ENCODE data around the gene MIA2.
"Not testable (repeated sequence)": the region's sequence is repeated elsewhere in the genome, so short reads cannot be mapped to it uniquely, and the experiment has no call there.

MIA2 gene

GRCh38 chr14:39219075-39219499, 14.6 kb upstream of the MIA2 start:
- H3K9me3 ChIP-seq (ENCODE audit: low read length) = no peaks in the 10 kb centered on the region
- no peak overlapping the region for H3K4me3 ChIP-seq (ENCODE audit: low read length)
- no peak overlapping the region for H2AFZ ChIP-seq (ENCODE audit: low read depth, low read length)
- H3K36me3 ChIP-seq (ENCODE audit: insufficient read depth, low read length) = no peaks in the 10 kb centered on the region
- H3K4me1 ChIP-seq (ENCODE audit: insufficient read depth, low read length) = no peaks in the 10 kb centered on the region
- H3K27me3 ChIP-seq (ENCODE audit: insufficient read depth, low read length) = no peaks in the 10 kb centered on the region

GRCh38 chr14:39220473-39220872, 13.2 kb upstream of the MIA2 start:
- not testable (repeated sequence) for H3K27me3 ChIP-seq (ENCODE audit: insufficient read depth, low read length); H3K36me3 ChIP-seq (ENCODE audit: insufficient read depth, low read length); H3K9me3 ChIP-seq (ENCODE audit: low read length); H3K4me1 ChIP-seq (ENCODE audit: insufficient read depth, low read length); H2AFZ ChIP-seq (ENCODE audit: low read depth, low read length); H3K4me3 ChIP-seq (ENCODE audit: low read length)

- H3K36me3 ChIP-seq (ENCODE audit: insufficient read depth, low read length) = no peaks in the 10 kb centered on the region
- no peaks in the 10 kb centered on the region for H3K9me3 ChIP-seq (ENCODE audit: low read length)
- H3K4me1 ChIP-seq (ENCODE audit: insufficient read depth, low read length) = no peaks in the 10 kb centered on the region
- H2AFZ ChIP-seq (ENCODE audit: low read depth, low read length) = no peak overlapping the region
- H3K4me3 ChIP-seq (ENCODE audit: low read length) = no peak overlapping the region
- H3K27me3 ChIP-seq (ENCODE audit: insufficient read depth, low read length) = no peaks in the 10 kb centered on the region
Measured at GRCh38 chr14:39228044-39228443, 5.7 kb upstream of the MIA2 start.

GRCh38 chr14:39228509-39229221, 5.0 kb upstream of the MIA2 start:
- no peaks in the 10 kb centered on the region for H3K4me1 ChIP-seq (ENCODE audit: insufficient read depth, low read length)
- H3K36me3 ChIP-seq (ENCODE audit: insufficient read depth, low read length) = no peaks in the 10 kb centered on the region
- H2AFZ ChIP-seq (ENCODE audit: low read depth, low read length) = no peak overlapping the region
- H3K9me3 ChIP-seq (ENCODE audit: low read length) = no peaks in the 10 kb centered on the region
- no peak overlapping the region for H3K4me3 ChIP-seq (ENCODE audit: low read length)
- H3K27me3 ChIP-seq (ENCODE audit: insufficient read depth, low read length) = no peaks in the 10 kb centered on the region

GRCh38 chr14:39229222-39229543, 4.5 kb upstream of the MIA2 start:
- H3K36me3 ChIP-seq (ENCODE audit: insufficient read depth, low read length) = no peaks in the 10 kb centered on the region
- H3K27me3 ChIP-seq (ENCODE audit: insufficient read depth, low read length) = no peaks in the 10 kb centered on the region
- no peak overlapping the region for H2AFZ ChIP-seq (ENCODE audit: low read depth, low read length)
- H3K4me3 ChIP-seq (ENCODE audit: low read length) = no peak overlapping the region
- H3K4me1 ChIP-seq (ENCODE audit: insufficient read depth, low read length) = no peaks in the 10 kb centered on the region
- H3K9me3 ChIP-seq (ENCODE audit: low read length) = no peaks in the 10 kb centered on the region

GRCh38 chr14:39229601-39230110, 4.1 kb upstream of the MIA2 start:
- H3K9me3 ChIP-seq (ENCODE audit: low read length) = no peaks in the 10 kb centered on the region
- H3K4me3 ChIP-seq (ENCODE audit: low read length) = no peak overlapping the region
- no peaks in the 10 kb centered on the region for H3K4me1 ChIP-seq (ENCODE audit: insufficient read depth, low read length)
- no peak overlapping the region for H2AFZ ChIP-seq (ENCODE audit: low read depth, low read length)
- no peaks in the 10 kb centered on the region for H3K27me3 ChIP-seq (ENCODE audit: insufficient read depth, low read length)
- no peaks in the 10 kb centered on the region for H3K36me3 ChIP-seq (ENCODE audit: insufficient read depth, low read length)

GRCh38 chr14:39230416-39231035, 3.2 kb upstream of the MIA2 start:
- no peak overlapping the region for H2AFZ ChIP-seq (ENCODE audit: low read depth, low read length)
- no peaks in the 10 kb centered on the region for H3K9me3 ChIP-seq (ENCODE audit: low read length)
- H3K4me3 ChIP-seq (ENCODE audit: low read length) = no peak overlapping the region
- H3K4me1 ChIP-seq (ENCODE audit: insufficient read depth, low read length) = no peaks in the 10 kb centered on the region
- H3K36me3 ChIP-seq (ENCODE audit: insufficient read depth, low read length) = no peaks in the 10 kb centered on the region
- no peaks in the 10 kb centered on the region for H3K27me3 ChIP-seq (ENCODE audit: insufficient read depth, low read length)

GRCh38 chr14:39231751-39232553, 1.8 kb upstream of the MIA2 start:
- not testable (repeated sequence) for H3K4me3 ChIP-seq (ENCODE audit: low read length); H3K4me1 ChIP-seq (ENCODE audit: insufficient read depth, low read length); H3K9me3 ChIP-seq (ENCODE audit: low read length); H2AFZ ChIP-seq (ENCODE audit: low read depth, low read length); H3K36me3 ChIP-seq (ENCODE audit: insufficient read depth, low read length); H3K27me3 ChIP-seq (ENCODE audit: insufficient read depth, low read length)

- H3K4me1 ChIP-seq (ENCODE audit: insufficient read depth, low read length) = no peaks in the 10 kb centered on the region
- H2AFZ ChIP-seq (ENCODE audit: low read depth, low read length) = no peak overlapping the region
- no peaks in the 10 kb centered on the region for H3K9me3 ChIP-seq (ENCODE audit: low read length)
- no peak overlapping the region for H3K4me3 ChIP-seq (ENCODE audit: low read length)
- H3K27me3 ChIP-seq (ENCODE audit: insufficient read depth, low read length) = no peaks in the 10 kb centered on the region
- no peaks in the 10 kb centered on the region for H3K36me3 ChIP-seq (ENCODE audit: insufficient read depth, low read length)
Measured at GRCh38 chr14:39232554-39233415, 930 bp upstream of the MIA2 start.

GRCh38 chr14:39234986-39235385, 1.3 kb downstream of the MIA2 start:
- H3K4me1 ChIP-seq (ENCODE audit: insufficient read depth, low read length); H3K9me3 ChIP-seq (ENCODE audit: low read length); H2AFZ ChIP-seq (ENCODE audit: low read depth, low read length); H3K4me3 ChIP-seq (ENCODE audit: low read length); H3K27me3 ChIP-seq (ENCODE audit: insufficient read depth, low read length); H3K36me3 ChIP-seq (ENCODE audit: insufficient read depth, low read length): not testable (repeated sequence)

GRCh38 chr14:39235466-39235865, 1.8 kb downstream of the MIA2 start:
- H3K4me3 ChIP-seq (ENCODE audit: low read length); H2AFZ ChIP-seq (ENCODE audit: low read depth, low read length); H3K36me3 ChIP-seq (ENCODE audit: insufficient read depth, low read length); H3K4me1 ChIP-seq (ENCODE audit: insufficient read depth, low read length); H3K9me3 ChIP-seq (ENCODE audit: low read length); H3K27me3 ChIP-seq (ENCODE audit: insufficient read depth, low read length): not testable (repeated sequence)

- Histone ChIP-seq H3K27me3 (ENCODE audit: insufficient read depth, low read length) (no peaks in the 10 kb centered on the region), H3K9me3 (ENCODE audit: low read length) (no peaks in the 10 kb centered on the region), H3K36me3 (ENCODE audit: insufficient read depth, low read length) (no peaks in the 10 kb centered on the region), H3K4me3 (ENCODE audit: low read length) (no peak overlapping the region), H2AFZ (ENCODE audit: low read depth, low read length) (no peak overlapping the region), H3K4me1 (ENCODE audit: insufficient read depth, low read length) (no peaks in the 10 kb centered on the region)
Measured at GRCh38 chr14:39240769-39241168, 7.1 kb downstream of the MIA2 start.

GRCh38 chr14:39241637-39242036, 7.9 kb downstream of the MIA2 start:
- no peaks in the 10 kb centered on the region for H3K36me3 ChIP-seq (ENCODE audit: insufficient read depth, low read length)
- H3K9me3 ChIP-seq (ENCODE audit: low read length) = no peaks in the 10 kb centered on the region
- no peaks in the 10 kb centered on the region for H3K4me1 ChIP-seq (ENCODE audit: insufficient read depth, low read length)
- H3K4me3 ChIP-seq (ENCODE audit: low read length) = no peak overlapping the region
- H3K27me3 ChIP-seq (ENCODE audit: insufficient read depth, low read length) = no peaks in the 10 kb centered on the region
- H2AFZ ChIP-seq (ENCODE audit: low read depth, low read length) = no peak overlapping the region

Data from neuron (in vitro differentiated cells).